UCSD-AML1 (cell line): Measurements from ENCODE around the gene ERBB4.

Source experiments
- DNase-seq: peaks from one replicate; lab custom pipeline; 2025; ENCODE audit not compliant: unreplicated experiment; lab: John Stamatoyannopoulos, UW

Gene ERBB4

GRCh38 chr2:211846036-211846400 is 692.6 kb downstream of the ERBB4 start:
- DNase-seq = no peak

- no peak for DNase-seq
These were observed 693.1 kb downstream of the ERBB4 start for GRCh38 chr2:211845338-211846035.

GRCh38 chr2:211837706-211838105 is 700.9 kb downstream of the ERBB4 start:
- no peak for DNase-seq

GRCh38 chr2:211837206-211837605 is 701.4 kb downstream of the ERBB4 start:
- DNase-seq = no peak

GRCh38 chr2:211836409-211836808 is 702.2 kb downstream of the ERBB4 start:
- no peak for DNase-seq

- no peak for DNase-seq
These were observed 702.9 kb downstream of the ERBB4 start for GRCh38 chr2:211835695-211836094.

- no peak for DNase-seq
These were observed 704.9 kb downstream of the ERBB4 start for GRCh38 chr2:211833582-211834279.

GRCh38 chr2:211829725-211830124 is 708.9 kb downstream of the ERBB4 start:
- no peak for DNase-seq

GRCh38 chr2:211823886-211824479 is 714.6 kb downstream of the ERBB4 start:
- DNase-seq = no peak

GRCh38 chr2:211822686-211823335 is 715.8 kb downstream of the ERBB4 start:
- no peak for DNase-seq

- DNase-seq = no peak
These were observed 721.8 kb downstream of the ERBB4 start for GRCh38 chr2:211816754-211817153.

- DNase-seq = no peak
These were observed 726.0 kb downstream of the ERBB4 start for GRCh38 chr2:211812587-211812986.

GRCh38 chr2:211802666-211803065 is 735.9 kb downstream of the ERBB4 start:
- no peak for DNase-seq

GRCh38 chr2:211800001-211800400 is 738.6 kb downstream of the ERBB4 start:
- no peak for DNase-seq

- DNase-seq = no peak
These were observed 739.7 kb downstream of the ERBB4 start for GRCh38 chr2:211798868-211799267.

- DNase-seq = no peak
These were observed 744.9 kb downstream of the ERBB4 start for GRCh38 chr2:211793690-211794089.

- no peak for DNase-seq
These were observed 748.6 kb downstream of the ERBB4 start for GRCh38 chr2:211789982-211790381.

- no peak for DNase-seq
These were observed 771.9 kb downstream of the ERBB4 start for GRCh38 chr2:211766689-211767088.

- DNase-seq = no peak
These were observed 776.1 kb downstream of the ERBB4 start for GRCh38 chr2:211762479-211762878.

GRCh38 chr2:211760103-211760502 is 778.5 kb downstream of the ERBB4 start:
- no peak for DNase-seq

- no peak for DNase-seq
These were observed 782.3 kb downstream of the ERBB4 start for GRCh38 chr2:211756266-211756665.

- DNase-seq = no peak
These were observed 783.4 kb downstream of the ERBB4 start for GRCh38 chr2:211755187-211755586.
